Measurements from ENCODE around the gene LPA.

DNA sequence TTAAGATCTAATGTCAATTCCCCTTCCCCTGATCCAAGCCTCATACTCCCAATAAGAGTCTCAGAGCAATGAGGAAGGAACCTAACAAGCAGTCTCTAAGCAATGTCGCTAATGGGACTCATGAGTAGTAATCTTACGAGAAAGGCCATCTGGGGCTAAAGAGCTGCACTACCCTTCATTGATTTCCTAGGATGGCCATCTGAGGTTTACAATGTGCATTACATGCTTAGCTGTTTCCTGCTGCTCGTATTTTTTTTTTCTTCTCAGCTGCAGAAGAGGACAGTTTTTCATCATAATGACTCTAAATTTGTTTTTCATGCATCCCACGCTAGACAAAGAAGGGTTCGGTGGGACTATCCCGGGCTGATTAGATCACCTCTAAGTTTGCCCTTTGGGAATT, 119.3 kb downstream of the LPA start:
- TF ChIP-seq, protein P1, sequence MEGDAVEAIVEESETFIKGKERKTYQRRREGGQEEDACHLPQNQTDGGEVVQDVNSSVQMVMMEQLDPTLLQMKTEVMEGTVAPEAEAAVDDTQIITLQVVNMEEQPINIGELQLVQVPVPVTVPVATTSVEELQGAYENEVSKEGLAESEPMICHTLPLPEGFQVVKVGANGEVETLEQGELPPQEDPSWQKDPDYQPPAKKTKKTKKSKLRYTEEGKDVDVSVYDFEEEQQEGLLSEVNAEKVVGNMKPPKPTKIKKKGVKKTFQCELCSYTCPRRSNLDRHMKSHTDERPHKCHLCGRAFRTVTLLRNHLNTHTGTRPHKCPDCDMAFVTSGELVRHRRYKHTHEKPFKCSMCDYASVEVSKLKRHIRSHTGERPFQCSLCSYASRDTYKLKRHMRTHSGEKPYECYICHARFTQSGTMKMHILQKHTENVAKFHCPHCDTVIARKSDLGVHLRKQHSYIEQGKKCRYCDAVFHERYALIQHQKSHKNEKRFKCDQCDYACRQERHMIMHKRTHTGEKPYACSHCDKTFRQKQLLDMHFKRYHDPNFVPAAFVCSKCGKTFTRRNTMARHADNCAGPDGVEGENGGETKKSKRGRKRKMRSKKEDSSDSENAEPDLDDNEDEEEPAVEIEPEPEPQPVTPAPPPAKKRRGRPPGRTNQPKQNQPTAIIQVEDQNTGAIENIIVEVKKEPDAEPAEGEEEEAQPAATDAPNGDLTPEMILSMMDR (IDR thresholded peaks at IDR 0.05), result no peak
- no peak for TF ChIP-seq EZH2 (IDR thresholded peaks at IDR 0.05; ENCODE audit: borderline replicate concordance, insufficient read depth, low read depth, low read length, poor library complexity, severe bottlenecking)
